HG02571 (cell line): ENCODE data around the gene AADACL2.

Experiments used
- ATAC-seq: cut with Tn5 transposase; IDR thresholded peaks from one replicate; pipeline ENCODE4 v1.9.1; 2021; ENCODE audit warnings: mild to moderate bottlenecking, moderate library complexity; ENCODE audit not compliant: unreplicated experiment

The AADACL2 gene

GRCh38 chr3:151798466-151798865 is 64.7 kb downstream of the AADACL2 start:
- no peak for ATAC-seq

GRCh38 chr3:151800431-151800830 is 66.7 kb downstream of the AADACL2 start:
- ATAC-seq = no peak

- ATAC-seq = no peak
These were observed 70.5 kb downstream of the AADACL2 start for GRCh38 chr3:151804267-151804666.

GRCh38 chr3:151806838-151807237 is 73.1 kb downstream of the AADACL2 start:
- no peak for ATAC-seq
